Measurements from ENCODE around the gene OTUB2. TPM values are rescaled to one million over a fixed set of nuclear protein-coding genes. Genes with fewer than 3 reads are reported as not detected.
"Not testable (repeated sequence)": the region's sequence is repeated elsewhere in the genome, so short reads cannot be mapped to it uniquely, and the experiment has no call there.

OTUB2 gene
- total RNA-seq, 2 experiments from 2014 or later = 0.28 to 0.84 TPM

GRCh38 chr14:94066089-94066676, 40.0 kb downstream of the OTUB2 start:
- H3K27ac ChIP-seq (ENCODE audit: low read depth, low read length, poor library complexity, severe bottlenecking) = no peak overlapping the region
- no peaks in the 10 kb centered on the region for H4K20me1 ChIP-seq (ENCODE audit: insufficient read depth, low read length)
- DNase-seq (ENCODE audit: low spot score) = no peak
- peaks cover 67% of the 10 kb centered on the region for H3K79me2 ChIP-seq (ENCODE audit: insufficient read depth, low read depth, low read length)
- H3K4me3 ChIP-seq (ENCODE audit: low read depth, low read length, poor library complexity, severe bottlenecking) = no peak overlapping the region
- no peak overlapping the region for H2AFZ ChIP-seq (ENCODE audit: low read length)
- H3K9me3 ChIP-seq (ENCODE audit: low read length) = peaks cover 26% of the 10 kb centered on the region; the same call in 1 of the 2 replicates
- TF ChIP-seq EZH2phosphoT487 (IDR thresholded peaks at IDR 0.05; ENCODE audit: borderline replicate concordance, low read depth, low read length) (no peak), CTCF (conservative IDR thresholded peaks at IDR 0.05; ENCODE audit: low read length) (no peak)
- no peak overlapping the region for H3K4me2 ChIP-seq (ENCODE audit: low read length)
- no peaks in the 10 kb centered on the region for H3K9me2 ChIP-seq (ENCODE audit: insufficient read depth, low read length)
- ChIA-PET POLR2A (no interaction called here), CTCF (ENCODE audit: unreplicated experiment) (no interaction called here)
- intact Hi-C loops (cut with micrococcal nuclease; ENCODE audit: unreplicated experiment) = no loop called here
- no peaks in the 10 kb centered on the region for H3K4me1 ChIP-seq (ENCODE audit: insufficient read depth, low read length, poor library complexity, severe bottlenecking)
- peaks cover 19% of the 10 kb centered on the region for H3K36me3 ChIP-seq (ENCODE audit: insufficient read depth, low read length)
- BruUV-seq (replicated peaks) = no TSS peak

- peaks cover 44% of the 10 kb centered on the region for H3K36me3 ChIP-seq (ENCODE audit: insufficient read depth, low read length)
- H3K4me3 ChIP-seq (ENCODE audit: low read depth, low read length, poor library complexity, severe bottlenecking); H3K4me2 ChIP-seq (ENCODE audit: low read length); H3K9me2 ChIP-seq (ENCODE audit: insufficient read depth, low read length); POLR2A ChIA-PET; CTCF ChIA-PET (ENCODE audit: unreplicated experiment); H4K20me1 ChIP-seq (ENCODE audit: insufficient read depth, low read length); H3K27ac ChIP-seq (ENCODE audit: low read depth, low read length, poor library complexity, severe bottlenecking); DNase-seq (ENCODE audit: low spot score); H3K4me1 ChIP-seq (ENCODE audit: insufficient read depth, low read length, poor library complexity, severe bottlenecking); H2AFZ ChIP-seq (ENCODE audit: low read length); intact Hi-C loops (cut with micrococcal nuclease; ENCODE audit: unreplicated experiment); BruUV-seq (replicated peaks): not testable (repeated sequence)
- peaks cover 84% of the 10 kb centered on the region for H3K79me2 ChIP-seq (ENCODE audit: insufficient read depth, low read depth, low read length)
- H3K9me3 ChIP-seq (ENCODE audit: low read length) = peaks cover 46% of the 10 kb centered on the region
Observed at GRCh38 chr14:94072076-94072475, 45.9 kb downstream of the OTUB2 start.

GRCh38 chr14:94074534-94074933, 48.4 kb downstream of the OTUB2 start:
- H4K20me1 ChIP-seq (ENCODE audit: insufficient read depth, low read length) = peaks cover 4% of the 10 kb centered on the region; the same call in 1 of the 2 replicates
- H3K4me3 ChIP-seq (ENCODE audit: low read depth, low read length, poor library complexity, severe bottlenecking) = no peak overlapping the region
- CTCF ChIA-PET (ENCODE audit: unreplicated experiment) = no interaction called here
- H3K9me3 ChIP-seq (ENCODE audit: low read length) = peaks cover 30% of the 10 kb centered on the region
- no peaks in the 10 kb centered on the region for H3K9me2 ChIP-seq (ENCODE audit: insufficient read depth, low read length)
- H3K79me2 ChIP-seq (ENCODE audit: insufficient read depth, low read depth, low read length) = peaks cover 86% of the 10 kb centered on the region
- no peak for TF ChIP-seq EZH2phosphoT487 (IDR thresholded peaks at IDR 0.05; ENCODE audit: borderline replicate concordance, low read depth, low read length)
- TF ChIP-seq CTCF (conservative IDR thresholded peaks at IDR 0.05; ENCODE audit: low read length) = no peak
- peaks cover 24% of the 10 kb centered on the region for H3K4me1 ChIP-seq (ENCODE audit: insufficient read depth, low read length, poor library complexity, severe bottlenecking)
- H2AFZ ChIP-seq (ENCODE audit: low read length) = no peak overlapping the region
- BruUV-seq (replicated peaks) = no TSS peak
- POLR2A ChIA-PET = no interaction called here
- no peak for DNase-seq (ENCODE audit: low spot score)
- intact Hi-C loops (cut with micrococcal nuclease; ENCODE audit: unreplicated experiment) = no loop called here
- no peak overlapping the region for H3K27ac ChIP-seq (ENCODE audit: low read depth, low read length, poor library complexity, severe bottlenecking)
- H3K36me3 ChIP-seq (ENCODE audit: insufficient read depth, low read length) = peaks cover 67% of the 10 kb centered on the region
- no peak overlapping the region for H3K4me2 ChIP-seq (ENCODE audit: low read length)
